AG08396 (cell line): Measurements from ENCODE around the gene RBM20.
"Not testable (repeated sequence)": the region's sequence is repeated elsewhere in the genome, so short reads cannot be mapped to it uniquely, and the experiment has no call there.

ENCODE experiments used
- DNase-seq: peaks from one replicate; pipeline ENCODE4 v3.0.0; 2012; ENCODE audit warnings: low spot score, mixed read lengths

Gene RBM20

DNA sequence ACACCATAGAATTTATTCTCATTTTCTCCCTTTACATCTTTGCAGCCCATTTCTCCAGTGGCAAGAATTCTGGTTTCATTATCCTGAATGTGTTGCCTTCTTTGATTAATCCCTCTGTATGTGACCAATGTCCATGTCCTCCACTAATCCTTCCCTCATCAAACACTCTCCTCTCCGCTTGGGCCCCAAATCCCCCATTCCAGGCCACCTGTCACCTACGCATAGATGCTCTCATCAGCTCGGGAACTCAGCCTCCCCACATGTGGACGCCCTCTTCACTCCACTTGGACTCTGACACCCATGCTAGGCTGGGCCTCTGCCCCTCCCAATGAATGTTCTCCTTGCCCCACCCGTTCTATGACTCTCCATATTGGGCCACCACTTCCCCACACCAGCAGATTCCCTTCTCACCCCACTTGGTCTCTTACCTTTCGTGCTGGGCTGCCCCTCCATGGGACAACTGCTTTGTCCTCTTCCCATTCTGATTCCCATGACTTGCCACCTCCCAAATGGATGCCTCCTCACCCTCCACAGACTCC lies 18.7 kb upstream of the RBM20 start:
- DNase-seq, result no peak

GRCh38 chr10:110625951-110626855 lies 17.9 kb upstream of the RBM20 start:
- no peak for DNase-seq

- no peak for DNase-seq
These were observed 16.0 kb upstream of the RBM20 start for GRCh38 chr10:110628161-110628560.

GRCh38 chr10:110629680-110630191 lies 14.4 kb upstream of the RBM20 start:
- DNase-seq, result peak; percentile 77

DNA sequence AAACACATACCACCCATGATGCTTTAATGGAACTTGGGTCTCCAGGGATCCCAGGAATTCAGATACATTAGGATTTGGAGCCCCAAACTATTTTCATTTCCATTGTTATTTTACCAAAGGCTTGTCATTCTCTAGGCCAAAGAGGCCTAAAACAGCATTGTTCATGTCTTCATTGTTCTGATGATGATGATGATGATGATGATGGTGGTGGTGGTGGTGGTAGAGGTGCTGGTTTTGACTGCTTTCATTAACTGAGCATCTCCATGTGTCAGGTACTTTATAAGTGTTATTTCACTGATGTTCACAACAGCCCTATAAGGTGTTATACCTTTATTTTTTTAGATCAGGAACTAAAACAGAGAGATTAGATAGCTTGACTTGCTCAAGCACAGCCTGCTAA lies 12.2 kb upstream of the RBM20 start:
- DNase-seq, result no peak

DNA sequence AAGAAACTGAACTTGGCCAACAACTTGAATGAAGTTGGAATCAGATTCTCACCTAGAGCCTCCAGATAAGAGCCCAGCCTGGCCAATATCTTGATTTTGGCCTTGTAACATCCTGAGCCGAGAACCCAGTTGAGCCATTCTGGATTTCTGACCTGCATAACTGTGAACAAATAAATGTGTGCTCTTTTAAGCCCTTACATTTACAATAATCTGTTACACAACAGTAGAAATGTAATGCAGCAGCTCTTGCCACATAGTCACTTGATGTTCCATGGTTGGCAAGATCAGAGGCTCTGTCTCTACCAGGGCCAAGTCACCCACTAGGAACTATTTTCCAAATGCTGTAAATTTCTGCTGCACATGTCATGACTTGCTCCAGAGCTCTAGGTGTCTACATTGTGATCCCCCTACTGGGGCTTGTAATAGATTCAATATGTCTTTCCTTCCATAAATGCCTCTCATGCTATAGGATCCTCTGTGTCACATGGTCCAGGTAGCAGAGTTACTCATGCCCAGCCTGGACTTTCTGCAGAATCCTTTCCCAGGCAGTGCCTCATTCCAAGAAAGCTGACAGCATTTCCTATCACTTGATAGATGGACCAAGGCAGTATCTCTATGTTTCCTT lies 11.4 kb upstream of the RBM20 start:
- no peak for DNase-seq

- no peak for DNase-seq
These were observed 9.5 kb upstream of the RBM20 start for GRCh38 chr10:110634527-110635209.

DNA sequence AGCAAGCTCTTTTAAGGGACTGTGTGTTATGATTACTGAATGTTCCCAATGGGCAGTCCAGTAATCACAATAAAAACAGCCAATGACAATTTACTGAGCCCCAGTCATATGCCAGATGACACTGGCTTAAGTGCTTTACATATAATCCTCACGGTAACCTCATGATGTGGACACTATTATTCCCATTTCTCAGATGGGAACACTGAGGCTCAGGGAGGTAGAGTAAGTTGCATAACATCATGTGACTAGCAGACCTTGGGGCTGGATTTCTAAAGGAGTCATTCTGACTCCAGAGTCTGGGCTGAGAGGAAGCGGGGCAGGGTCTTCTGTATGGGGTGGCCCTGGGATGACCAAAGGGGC lies 7.6 kb upstream of the RBM20 start:
- DNase-seq, result no peak

GRCh38 chr10:110636932-110637557 lies 7.1 kb upstream of the RBM20 start:
- no peak for DNase-seq

GRCh38 chr10:110637558-110638053 lies 6.5 kb upstream of the RBM20 start:
- DNase-seq, result no peak

DNA sequence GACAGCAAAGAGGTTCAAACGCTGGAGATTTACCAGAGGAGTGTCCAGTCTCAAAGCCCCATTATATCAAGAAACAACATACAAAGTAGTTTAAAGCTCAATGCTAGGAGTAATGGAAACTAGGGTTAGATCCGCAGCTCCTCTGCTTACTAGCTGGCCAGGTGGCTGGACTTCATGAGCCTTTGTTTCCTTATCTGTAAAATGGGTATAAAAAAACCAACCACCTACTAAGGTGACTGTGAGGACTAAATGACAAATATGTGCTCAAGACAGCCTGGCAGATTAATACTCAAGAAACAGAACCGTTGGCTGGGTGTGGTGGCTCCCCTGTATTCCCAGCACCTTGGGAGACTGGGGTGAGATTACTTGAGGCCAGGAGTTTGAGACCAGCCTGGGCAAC lies 5.8 kb upstream of the RBM20 start:
- no peak for DNase-seq

GRCh38 chr10:110639046-110639445 lies 5.1 kb upstream of the RBM20 start:
- DNase-seq, result not testable (repeated sequence)

- DNase-seq, result not testable (repeated sequence)
These were observed 4.3 kb upstream of the RBM20 start for GRCh38 chr10:110639858-110640257.

GRCh38 chr10:110641256-110641655 lies 2.9 kb upstream of the RBM20 start:
- DNase-seq, result no peak

GRCh38 chr10:110642204-110643034 lies 1.7 kb upstream of the RBM20 start:
- DNase-seq, result no peak

GRCh38 chr10:110643035-110643652 lies 992 bp upstream of the RBM20 start:
- no peak for DNase-seq

GRCh38 chr10:110644598-110645462 lies 694 bp downstream of the RBM20 start:
- DNase-seq, result no peak

DNA sequence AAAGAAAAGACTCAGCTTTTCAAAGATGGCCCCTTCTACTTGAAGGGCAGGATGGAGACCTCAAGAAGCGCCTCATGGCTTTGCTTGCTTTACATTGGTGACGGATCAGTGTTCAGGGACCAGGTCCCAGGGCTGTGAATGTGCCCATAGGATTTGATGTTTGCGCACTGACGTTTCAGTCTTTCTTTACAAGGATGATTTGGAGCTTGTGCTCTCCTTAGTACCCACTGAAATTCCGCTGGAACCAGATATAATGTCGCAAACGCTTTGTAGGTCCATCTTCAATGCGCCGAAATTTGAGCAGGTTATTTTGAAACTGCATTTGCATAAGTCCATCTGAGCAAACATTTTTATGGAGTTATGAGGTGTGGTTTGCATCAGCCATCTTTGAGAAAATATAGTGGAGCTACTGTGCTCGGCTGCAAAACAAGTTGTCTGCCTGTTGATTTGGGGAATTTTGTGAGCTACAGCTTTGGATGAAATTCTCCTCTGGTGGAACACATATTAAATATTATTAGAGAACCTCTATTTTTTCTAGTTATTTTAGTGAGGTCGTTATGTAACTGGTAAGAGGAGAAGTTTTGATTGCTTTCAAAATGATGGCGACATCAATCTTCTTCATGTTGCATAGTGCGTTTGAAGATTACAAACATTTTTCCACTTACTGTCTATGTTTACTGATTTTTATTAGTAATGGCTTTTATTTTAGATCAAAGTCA lies 2.4 kb downstream of the RBM20 start:
- no peak for DNase-seq

DNA sequence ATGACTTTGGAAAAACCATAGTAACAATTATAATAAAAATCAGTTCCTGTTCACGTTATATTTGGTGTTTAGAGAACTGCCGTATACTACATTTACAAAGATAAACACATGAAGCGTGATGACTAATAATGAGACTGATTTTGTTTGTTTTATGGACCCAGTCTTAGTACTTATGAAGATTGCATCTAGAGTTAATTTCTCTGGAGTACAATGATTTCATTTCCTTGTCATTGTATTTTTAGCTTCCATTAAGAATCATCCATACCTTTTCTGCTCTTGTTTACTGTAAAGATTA lies 2.9 kb downstream of the RBM20 start:
- DNase-seq, result no peak
